Sigmoid colon (tissue), 7 donors: Measurements from ENCODE around the gene UBFD1. TPM values are rescaled to one million over a fixed set of nuclear protein-coding genes. Genes with fewer than 3 reads are reported as not detected.

Experiments
- DNase-seq: peaks from one replicate; pipeline ENCODE4 v3.0.0-alpha.2; 2019
- H3K27ac ChIP-seq, 4 donors: fragments of 200-600 bp; sonication (generic); one replicate each; pipeline ENCODE4 v1.5.1; 2016 to 2019; ENCODE audit warnings: mild to moderate bottlenecking in 1 of 4
- H3K27me3 ChIP-seq, 3 donors: fragments of 200-600 bp; sonication (generic); one replicate each; pipeline ENCODE4 v1.5.1; 2019; ENCODE audit warnings: mild to moderate bottlenecking in 1 of 3
- H3K36me3 ChIP-seq, 4 donors: fragments of 200-600 bp; sonication (generic); one replicate each; pipeline ENCODE4 v1.5.1; 2016 to 2019
- H3K4me1 ChIP-seq, 4 donors: fragments of 200-600 bp; sonication (generic); one replicate each; pipeline ENCODE4 v1.5.1; 2017 to 2019
- H3K4me3 ChIP-seq, 4 donors: fragments of 200-600 bp; sonication (generic); one replicate each; pipeline ENCODE4 v1.5.1; 2017 to 2019; ENCODE audit warnings: mild to moderate bottlenecking in 2 of 4, moderate library complexity in 1 of 4
- H3K9me3 ChIP-seq, 4 donors: fragments of 200-600 bp in 3 of 4; sonication (generic) in 3 of 4; one replicate each; pipeline versions ENCODE4 v1.5.1 to v1.6.1; 2013 to 2019
- CTCF ChIP-seq, 4 experiments: fragments of 450-650 bp in 3 of 4; fragments of 200-600 bp in 1 of 4; IDR thresholded peaks; one replicate each; pipeline ENCODE4 v1.5.1; 2016 to 2019; ENCODE audit warnings: antibody characterized with exemption in 4 of 4, mild to moderate bottlenecking in 3 of 4, moderate library complexity in 2 of 4
- EP300 ChIP-seq, 4 donors: sonication (generic); formaldehyde crosslinking; IDR thresholded peaks; one replicate each; pipeline ENCODE4 v1.6.1; 2017; ENCODE audit warnings: antibody characterized with exemption in 4 of 4
- POLR2A ChIP-seq, 2 donors: fragments of 450-650 bp; IDR thresholded peaks; one replicate each; pipeline ENCODE4 v1.6.1; 2016; ENCODE audit warnings: antibody characterized with exemption in 2 of 2, mild to moderate bottlenecking in 2 of 2, moderate library complexity in 2 of 2
- POLR2AphosphoS5 ChIP-seq, 4 donors: sonication (generic); formaldehyde crosslinking; IDR thresholded peaks; one replicate each; pipeline ENCODE4 v1.6.1; 2017; ENCODE audit warnings: antibody characterized with exemption in 4 of 4
- WGBS, 2 donors: extraction: QIAGEN DNeasy Blood & Tissue Kit; methylation state at CpG; one replicate each; pipeline ENCODE4 v1.1.7; 2013; 5-methylcytosine and 5-hydroxymethylcytosine counted together
- intact Hi-C: fragments of 100-400 bp; cut with DNase I; formaldehyde crosslinking; loops from one replicate; pipeline ENCODE4 v1.15.1; 2023
- polyA plus RNA-seq, 3 donors: library from polyadenylated mRNA; stranded (reverse); fragments of 200-250 nt; gene quantifications; one replicate each; pipeline ENCODE4 v1.2.3, GENCODE V29; 2013
- total RNA-seq, 4 donors: library from RNA; depleted of rRNA; stranded (reverse); fragments of >200 nt; gene quantifications; one replicate each; pipeline ENCODE4 v1.1.0, GENCODE V29; 2016
- donor health status: healthy with polysubstance abuse.
- donor health status: Bipolar disorder and iron deficiency.
- donor health status: healthy.

Gene UBFD1
- total and polyA plus RNA-seq, 7 donors = 8.1 to 101 (median 45.1) TPM

DNA sequence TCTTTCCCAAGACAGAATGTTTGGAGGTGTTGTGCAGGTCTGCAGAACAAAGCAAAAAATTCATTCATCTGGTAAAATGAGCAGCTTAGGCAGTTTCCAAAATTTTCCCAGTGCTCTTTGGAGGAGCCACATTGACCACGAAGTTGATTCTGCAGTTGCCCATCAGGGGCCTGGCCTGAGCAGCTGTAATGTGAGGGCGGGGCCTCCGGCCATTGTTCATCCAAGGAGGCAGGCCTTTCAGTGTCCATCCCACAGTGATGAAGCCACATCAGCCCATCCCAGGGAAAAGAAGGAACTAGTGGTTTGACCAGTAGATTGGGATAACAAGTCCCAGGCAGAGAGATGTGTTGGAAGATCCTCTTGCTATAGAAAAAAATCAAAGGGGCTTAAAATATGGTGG lies 10.1 kb downstream of the UBFD1 start:
- 94 to 95% methylated on average over 3 of the region's 3 CpGs for WGBS, 2 donors
- Histone ChIP-seq H3K4me3 (no peak overlapping the region), H3K36me3 (peaks cover 38 to 100% (median 71%) of the 10 kb centered on the region in 4 donors), H3K4me1 (no peaks in the 10 kb centered on the region), H3K9me3 (no peaks in the 10 kb centered on the region), H3K27me3 (no peaks in the 10 kb centered on the region), H3K27ac (no peak overlapping the region)
- intact Hi-C loops = no loop called here
- no peak for DNase-seq
- TF ChIP-seq CTCF (IDR thresholded peaks at IDR 0.05) (no peak), POLR2AphosphoS5 (IDR thresholded peaks at IDR 0.05) (no peak), POLR2A (IDR thresholded peaks at IDR 0.05) (no peak), EP300 (IDR thresholded peaks at IDR 0.05) (no peak)

- H3K4me1 ChIP-seq = no peaks in the 10 kb centered on the region
- no peak for TF ChIP-seq POLR2A (IDR thresholded peaks at IDR 0.05)
- TF ChIP-seq EP300 (IDR thresholded peaks at IDR 0.05) = no peak
- no peak for TF ChIP-seq POLR2AphosphoS5 (IDR thresholded peaks at IDR 0.05)
- TF ChIP-seq CTCF (IDR thresholded peaks at IDR 0.05) = no peak
- WGBS, 2 donors = 72 to 90% methylated on average over 8 of the region's 8 CpGs
- DNase-seq = no peak
- H3K27ac ChIP-seq = no peak overlapping the region
- H3K36me3 ChIP-seq = peaks cover 18 to 100% (median 59%) of the 10 kb centered on the region in 4 donors
- H3K9me3 ChIP-seq = no peaks in the 10 kb centered on the region
- intact Hi-C loops = no loop called here
- no peak overlapping the region for H3K4me3 ChIP-seq
- H3K27me3 ChIP-seq = no peaks in the 10 kb centered on the region
These were observed 13.6 kb downstream of the UBFD1 start for GRCh38 chr16:23570992-23571632.

DNA sequence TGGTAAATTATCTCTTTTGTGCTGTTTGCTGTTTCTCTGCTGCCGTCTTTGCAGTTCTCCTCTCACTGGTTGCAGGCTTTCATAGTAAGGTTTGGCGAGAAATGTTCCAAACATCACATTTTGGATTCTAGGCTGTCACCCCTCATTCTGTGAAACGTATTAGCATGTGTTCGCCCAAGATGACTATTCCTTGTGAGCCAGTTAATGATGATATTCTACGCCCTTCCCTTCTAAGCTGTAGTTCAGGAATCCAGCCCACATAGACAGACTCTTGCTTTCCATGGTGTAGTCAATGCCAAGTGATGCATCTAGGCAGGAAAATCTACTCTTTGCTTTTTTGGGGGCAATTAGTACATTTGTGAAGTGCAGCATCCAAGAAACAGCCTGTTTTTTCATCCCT lies 14.4 kb downstream of the UBFD1 start:
- no peak overlapping the region for H3K4me3 ChIP-seq
- TF ChIP-seq EP300 (IDR thresholded peaks at IDR 0.05) = no peak
- TF ChIP-seq POLR2A (IDR thresholded peaks at IDR 0.05) = no peak
- no peak for TF ChIP-seq CTCF (IDR thresholded peaks at IDR 0.05)
- TF ChIP-seq POLR2AphosphoS5 (IDR thresholded peaks at IDR 0.05) = no peak
- H3K9me3 ChIP-seq = no peaks in the 10 kb centered on the region
- H3K36me3 ChIP-seq = peaks cover 16 to 97% (median 55%) of the 10 kb centered on the region in 4 donors
- 95% methylated on average over 5 of the region's 5 CpGs for WGBS, 2 donors
- no peak for DNase-seq
- H3K27ac ChIP-seq = no peak overlapping the region
- no peaks in the 10 kb centered on the region for H3K4me1 ChIP-seq
- intact Hi-C loops = no loop called here
- no peaks in the 10 kb centered on the region for H3K27me3 ChIP-seq

DNA sequence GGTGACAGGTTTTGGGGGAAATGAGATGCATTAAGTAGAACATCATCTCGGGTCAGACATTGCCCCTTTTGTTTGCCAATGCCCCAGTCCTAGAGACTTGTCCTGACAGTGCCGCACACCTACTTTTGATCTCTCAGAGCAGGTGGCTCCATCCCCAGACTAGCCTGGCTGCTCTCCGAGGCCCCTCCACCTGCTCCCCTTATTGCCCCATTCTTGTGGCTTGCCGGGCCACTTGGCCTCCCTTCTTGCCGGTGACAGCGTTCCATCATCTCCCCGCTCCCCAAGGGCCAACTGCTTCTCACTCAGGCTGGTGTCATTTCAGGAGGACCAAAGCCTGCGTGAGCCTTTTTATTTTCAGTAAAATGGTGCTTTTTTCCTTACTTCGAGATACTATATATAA lies 14.9 kb downstream of the UBFD1 start:
- H3K27me3 ChIP-seq = no peaks in the 10 kb centered on the region
- DNase-seq = no peak
- H3K27ac ChIP-seq = no peak overlapping the region
- no peaks in the 10 kb centered on the region for H3K4me1 ChIP-seq
- H3K9me3 ChIP-seq = no peaks in the 10 kb centered on the region
- H3K36me3 ChIP-seq = peaks cover 12 to 93% (median 51%) of the 10 kb centered on the region in 4 donors
- intact Hi-C loops = no loop called here
- TF ChIP-seq POLR2AphosphoS5 (IDR thresholded peaks at IDR 0.05) (no peak), CTCF (IDR thresholded peaks at IDR 0.05) (no peak), POLR2A (IDR thresholded peaks at IDR 0.05) (no peak), EP300 (IDR thresholded peaks at IDR 0.05) (no peak)
- H3K4me3 ChIP-seq = no peak overlapping the region
- 95% methylated on average over 9 of the region's 9 CpGs for WGBS, 2 donors

DNA sequence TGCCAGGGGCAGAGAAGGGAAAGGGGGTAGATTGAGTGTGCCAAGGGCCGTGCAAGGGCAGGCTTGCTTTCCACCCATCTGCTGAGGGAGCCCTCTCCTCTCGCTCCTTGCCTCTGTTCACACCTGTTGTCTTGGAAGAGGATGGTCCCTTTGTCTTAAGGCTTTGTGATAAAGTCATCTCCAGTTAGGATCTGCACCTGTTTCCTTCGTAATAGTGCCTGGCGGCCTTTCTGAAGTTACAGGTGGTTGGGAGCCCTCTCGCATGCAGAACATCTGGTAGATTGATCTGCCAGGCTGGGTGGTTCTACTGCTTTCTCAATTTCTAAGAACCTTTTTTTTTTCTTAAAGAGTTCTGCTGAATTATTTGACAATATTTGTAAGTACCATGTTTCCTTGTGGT lies 16.3 kb downstream of the UBFD1 start:
- Histone ChIP-seq H3K36me3 (peaks cover 7 to 90% (median 41%) of the 10 kb centered on the region in 4 donors), H3K27ac (no peak overlapping the region), H3K4me1 (peaks cover 0 to 10% (median 0%) of the 10 kb centered on the region in 4 donors), H3K9me3 (no peaks in the 10 kb centered on the region), H3K4me3 (no peak overlapping the region), H3K27me3 (no peaks in the 10 kb centered on the region)
- intact Hi-C loops = no loop called here
- 81 to 84% methylated on average over 5 of the region's 5 CpGs for WGBS, 2 donors
- no peak for DNase-seq
- TF ChIP-seq POLR2A (IDR thresholded peaks at IDR 0.05) (no peak), POLR2AphosphoS5 (IDR thresholded peaks at IDR 0.05) (no peak), EP300 (IDR thresholded peaks at IDR 0.05) (no peak), CTCF (IDR thresholded peaks at IDR 0.05) (no peak)
